B cell (primary cell): ENCODE results near the gene ADD3. TPM values are rescaled to one million over a fixed set of nuclear protein-coding genes. Genes with fewer than 3 reads are reported as not detected.

Source experiments
- ATAC-seq: fragments of 200-7000 bp; cut with Tn5 transposase; one replicate; pipeline ENCODE4 v1.10.0; 2021; ENCODE audit warnings: low read depth, mild to moderate bottlenecking, moderate number of reproducible peaks, moderate library complexity
- CTCF ChIA-PET: fragments of 350-600 bp; sonication (Branson Sonifier 250); formaldehyde crosslinking; loops from one replicate; lab custom pipeline; 2021; ENCODE audit warnings: antibody characterized with exemption, inconsistent platforms; lab: Charles Lee
- POLR2A ChIA-PET: fragments of 350-600 bp; sonication (Branson Sonifier 250); formaldehyde crosslinking; loops from one replicate; lab custom pipeline; 2021; ENCODE audit warnings: antibody characterized with exemption; lab: Charles Lee
- DNase-seq: peaks from one replicate; pipeline ENCODE4 v3.0.0; 2013
- H2AFZ ChIP-seq: 2 replicates; pipeline ENCODE4 v1.6.1; 2012; ENCODE audit warnings: mild to moderate bottlenecking, low read depth, low read length; ENCODE audit not compliant: insufficient read depth, poor library complexity, severe bottlenecking
- H3K27ac ChIP-seq, 2 donors: 1 replicate in 1 of 2; 2 replicates in 1 of 2; pipeline ENCODE4 v1.5.1; 2012 to 2013; ENCODE audit warnings: low read length in 2 of 2, mild to moderate bottlenecking in 2 of 2, moderate library complexity in 1 of 2
- H3K27me3 ChIP-seq, 4 experiments: fragments of 200-600 bp in 1 of 4; sonication (generic) in 1 of 4; replicated peaks in 1 of 4; 1 replicate in 2 of 4; 2 replicates in 2 of 4; pipeline versions ENCODE4 v1.6.1 to v1.7.0; 2013 to 2016; ENCODE audit warnings: low read length in 3 of 4, mild to moderate bottlenecking in 2 of 4, mixed read lengths in 1 of 4, moderate library complexity in 1 of 4; ENCODE audit not compliant: insufficient read depth in 4 of 4, control insufficient read depth in 3 of 4; ENCODE audit errors: control extremely low read depth in 1 of 4
- H3K36me3 ChIP-seq, 2 experiments: replicated peaks in 1 of 2; 1 replicate in 1 of 2; 2 replicates in 1 of 2; pipeline versions ENCODE4 v1.6.1 to v1.7.1; 2013; ENCODE audit warnings: low read length in 1 of 2; ENCODE audit not compliant: insufficient read depth in 2 of 2, control insufficient read depth in 1 of 2; ENCODE audit errors: control extremely low read depth in 1 of 2, extremely low read depth in 1 of 2
- H3K4me1 ChIP-seq, 2 donors: fragments of 200-600 bp in 1 of 2; sonication (generic) in 1 of 2; 1 replicate in 1 of 2; 2 replicates in 1 of 2; pipeline versions ENCODE4 v1.5.1 to v1.6.1; 2013 to 2017; ENCODE audit warnings: low read length in 2 of 2; ENCODE audit not compliant: control insufficient read depth in 2 of 2, insufficient read depth in 2 of 2
- H3K4me2 ChIP-seq: replicated peaks from 2 replicates; pipeline ENCODE3; 2012; ENCODE audit warnings: mild to moderate bottlenecking, low read depth, low read length; ENCODE audit not compliant: poor library complexity, severe bottlenecking
- H3K4me3 ChIP-seq, 5 experiments: fragments of 200-600 bp in 1 of 5; sonication (generic) in 1 of 5; 1 replicate in 3 of 5; 2 replicates in 2 of 5; pipeline versions ENCODE4 v1.5.1 to v1.7.0; 2011 to 2016; ENCODE audit warnings: low read length in 4 of 5, mild to moderate bottlenecking in 4 of 5, low read depth in 2 of 5, control low read depth in 1 of 5, moderate library complexity in 1 of 5; ENCODE audit not compliant: insufficient read depth in 1 of 5; ENCODE audit errors: control extremely low read depth in 1 of 5, extremely low read depth in 1 of 5
- H3K79me2 ChIP-seq: fragments of 200-600 bp; sonication (generic); one replicate; pipeline ENCODE4 v1.6.0; 2016; ENCODE audit warnings: low read length; ENCODE audit not compliant: control insufficient read depth, insufficient read depth
- H3K9ac ChIP-seq: fragments of 200-600 bp; sonication (generic); 2 replicates; pipeline ENCODE4 v1.6.1; 2017; ENCODE audit warnings: mild to moderate bottlenecking, low read length, moderate library complexity
- H3K9me3 ChIP-seq, 3 donors: one replicate each; pipeline versions ENCODE4 v1.6.1 to v1.7.1; 2013; ENCODE audit warnings: low read length in 2 of 3; ENCODE audit not compliant: control insufficient read depth in 2 of 3, insufficient read depth in 1 of 3; ENCODE audit errors: control extremely low read depth in 1 of 3
- H4K20me1 ChIP-seq: 2 replicates; pipeline ENCODE4 v1.6.0; 2012; ENCODE audit warnings: mild to moderate bottlenecking, low read length; ENCODE audit not compliant: insufficient read depth, control insufficient read depth, poor library complexity, severe bottlenecking
- H3K27ac Mint-ChIP-seq: one replicate; pipeline ENCODE4 v1.8.0; 2021; ENCODE audit warnings: mixed read lengths
- H3K27me3 Mint-ChIP-seq: one replicate; pipeline ENCODE4 v1.8.0; 2021; ENCODE audit warnings: mixed read lengths
- H3K4me1 Mint-ChIP-seq: one replicate; pipeline ENCODE4 v1.8.0; 2021; ENCODE audit warnings: mixed read lengths
- H3K4me3 Mint-ChIP-seq: one replicate; pipeline ENCODE4 v1.8.0; 2021; ENCODE audit warnings: mixed read lengths
- H3K9me3 Mint-ChIP-seq: one replicate; pipeline ENCODE4 v1.8.0; 2022; ENCODE audit warnings: mixed read lengths; ENCODE audit not compliant: insufficient read depth
- EZH2 ChIP-seq: IDR thresholded peaks from 2 replicates; pipeline ENCODE4 v1.6.1; 2012; ENCODE audit warnings: borderline replicate concordance, low read depth, mild to moderate bottlenecking, moderate library complexity, low read length; ENCODE audit not compliant: insufficient read depth, poor library complexity, severe bottlenecking
- WGBS: methylation state at CpG from one replicate; pipeline ENCODE4 v1.1.5; 2013; ENCODE audit warnings: missing lambda C conversion rate; ENCODE audit not compliant: insufficient coverage; 5-methylcytosine and 5-hydroxymethylcytosine counted together
- intact Hi-C: fragments of 100-400 bp; cut with micrococcal nuclease; formaldehyde crosslinking; loops from one replicate; pipeline ENCODE4 v1.10.0; 2022
- polyA plus RNA-seq: library from polyadenylated mRNA; depleted of rRNA; stranded (reverse); fragments of >200 nt; gene quantifications from 2 replicates; pipeline ENCODE4 v1.2.3, GENCODE V29; 2012
- total RNA-seq, 2 donors: library from RNA; stranded (reverse); fragments of 120-200 nt in 1 of 2; gene quantifications; 1 replicate in 1 of 2; 2 replicates in 1 of 2; pipeline versions ENCODE4 v1.2.3 to v1.2.4, GENCODE V29; 2013 to 2022
- TF ChIP-seq, protein P1 (sequence below): fragments of 200-600 bp; IDR thresholded peaks from one replicate; pipeline ENCODE4 v1.8.0; 2022; ENCODE audit warnings: antibody characterized with exemption, mild to moderate bottlenecking

Gene ADD3
- total and polyA plus RNA-seq, 2 donors (not counting 1 experiment from before 2014, with no cell fraction given) = 156 to 185 TPM

DNA sequence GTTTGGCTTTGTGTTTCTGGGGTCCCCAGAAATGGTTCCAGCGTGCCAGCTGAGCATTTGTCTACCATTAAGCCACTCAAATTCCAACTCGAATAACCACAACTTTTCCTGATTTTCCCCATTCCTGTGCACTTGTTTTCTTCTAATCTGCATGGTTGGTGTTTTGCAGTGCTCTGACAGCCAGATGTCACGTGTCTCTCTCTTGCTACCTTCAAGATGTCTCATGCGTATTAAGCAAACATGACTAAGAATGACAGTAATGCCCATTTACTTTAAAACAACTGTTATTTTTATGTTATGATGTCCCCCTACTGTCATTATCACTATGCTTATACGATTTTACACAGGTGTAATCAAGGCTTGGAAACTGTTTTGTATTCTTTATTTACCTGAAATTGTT lies 164.4 kb downstream of the ADD3 start:
- CTCF ChIA-PET = no interaction called here

DNA sequence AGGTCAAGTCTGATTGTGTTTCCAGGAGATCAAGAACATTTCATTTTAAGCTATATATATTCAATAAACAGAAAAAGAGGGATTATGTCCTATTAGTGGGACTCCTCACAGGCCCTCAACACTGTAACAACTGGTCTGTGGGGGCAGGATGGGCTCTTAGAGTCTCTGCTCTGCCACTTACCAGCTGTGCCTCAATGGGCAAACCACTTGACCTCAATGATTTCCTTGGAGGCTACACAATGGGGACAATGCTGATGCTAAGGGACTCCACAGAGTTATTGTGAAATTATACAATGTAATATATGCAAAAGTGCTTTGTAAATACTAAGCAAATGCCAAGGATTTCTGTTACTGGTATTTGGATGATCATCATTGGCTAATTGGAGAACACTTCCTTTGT lies 166.4 kb downstream of the ADD3 start:
- no peak overlapping the region for H3K4me2 ChIP-seq
- DNase-seq (no peak), ATAC-seq (no peak)
- no peaks in the 10 kb centered on the region for H3K36me3 ChIP-seq
- H3K4me3 Mint-ChIP-seq = no peak overlapping the region
- peaks cover 0 to 64% (median 30%) of the 10 kb centered on the region in 4 experiments for H3K27me3 ChIP-seq
- H3K4me3 ChIP-seq = no peak overlapping the region
- intact Hi-C loops = no loop called here
- no peaks in the 10 kb centered on the region for H4K20me1 ChIP-seq
- H3K9me3 Mint-ChIP-seq = no peaks in the 10 kb centered on the region
- H3K9me3 ChIP-seq = no peaks in the 10 kb centered on the region
- peaks cover 69% of the 10 kb centered on the region for H3K27me3 Mint-ChIP-seq
- H3K4me1 ChIP-seq = peaks cover 15 to 22% of the 10 kb centered on the region in 2 donors
- H3K27ac ChIP-seq = no peak overlapping the region
- H3K79me2 ChIP-seq = no peaks in the 10 kb centered on the region
- TF ChIP-seq EZH2 = no peak
- TF ChIP-seq, protein P1, sequence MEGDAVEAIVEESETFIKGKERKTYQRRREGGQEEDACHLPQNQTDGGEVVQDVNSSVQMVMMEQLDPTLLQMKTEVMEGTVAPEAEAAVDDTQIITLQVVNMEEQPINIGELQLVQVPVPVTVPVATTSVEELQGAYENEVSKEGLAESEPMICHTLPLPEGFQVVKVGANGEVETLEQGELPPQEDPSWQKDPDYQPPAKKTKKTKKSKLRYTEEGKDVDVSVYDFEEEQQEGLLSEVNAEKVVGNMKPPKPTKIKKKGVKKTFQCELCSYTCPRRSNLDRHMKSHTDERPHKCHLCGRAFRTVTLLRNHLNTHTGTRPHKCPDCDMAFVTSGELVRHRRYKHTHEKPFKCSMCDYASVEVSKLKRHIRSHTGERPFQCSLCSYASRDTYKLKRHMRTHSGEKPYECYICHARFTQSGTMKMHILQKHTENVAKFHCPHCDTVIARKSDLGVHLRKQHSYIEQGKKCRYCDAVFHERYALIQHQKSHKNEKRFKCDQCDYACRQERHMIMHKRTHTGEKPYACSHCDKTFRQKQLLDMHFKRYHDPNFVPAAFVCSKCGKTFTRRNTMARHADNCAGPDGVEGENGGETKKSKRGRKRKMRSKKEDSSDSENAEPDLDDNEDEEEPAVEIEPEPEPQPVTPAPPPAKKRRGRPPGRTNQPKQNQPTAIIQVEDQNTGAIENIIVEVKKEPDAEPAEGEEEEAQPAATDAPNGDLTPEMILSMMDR = no peak
- POLR2A ChIA-PET = no interaction called here
- H3K4me1 Mint-ChIP-seq = peaks cover 19% of the 10 kb centered on the region
- H3K9ac ChIP-seq = no peak overlapping the region
- H3K27ac Mint-ChIP-seq = no peak overlapping the region
- no peak overlapping the region for H2AFZ ChIP-seq
- CTCF ChIA-PET = no interaction called here

More for the DNA sequence above, 164.4 kb downstream of the ADD3 start:
- H3K27ac ChIP-seq = no peak overlapping the region
- H2AFZ ChIP-seq = no peak overlapping the region
- H3K4me3 ChIP-seq = no peak overlapping the region
- H3K27ac Mint-ChIP-seq = no peak overlapping the region
- peaks cover 73% of the 10 kb centered on the region for H3K27me3 Mint-ChIP-seq
- peaks cover 28 to 40% of the 10 kb centered on the region in 2 donors for H3K4me1 ChIP-seq
- no peak for TF ChIP-seq EZH2
- TF ChIP-seq, protein P1 = no peak
- H3K36me3 ChIP-seq = no peaks in the 10 kb centered on the region
- ATAC-seq (no peak), DNase-seq (no peak)
- POLR2A ChIA-PET = no interaction called here
- peaks cover 0 to 72% (median 40%) of the 10 kb centered on the region in 4 experiments for H3K27me3 ChIP-seq
- intact Hi-C loops = no loop called here
- H3K9ac ChIP-seq = no peak overlapping the region
- no peak overlapping the region for H3K4me2 ChIP-seq
- no peak overlapping the region for H3K4me3 Mint-ChIP-seq
- H3K9me3 ChIP-seq = no peaks in the 10 kb centered on the region
- no peaks in the 10 kb centered on the region for H3K79me2 ChIP-seq
- H3K4me1 Mint-ChIP-seq = peaks cover 34% of the 10 kb centered on the region
- H4K20me1 ChIP-seq = no peaks in the 10 kb centered on the region
- H3K9me3 Mint-ChIP-seq = no peaks in the 10 kb centered on the region
- 83% methylated on average over 2 of the region's 5 CpGs for WGBS
